Endothelial cell of umbilical vein (primary cell): ENCODE measurements around the gene LARGE1. TPM values are rescaled to one million over a fixed set of nuclear protein-coding genes. Genes with fewer than 3 reads are reported as not detected.

Experiments
- BruUV-seq: library from RNA; stranded (reverse); fragments of 400-500 nt; replicated peaks from 2 replicates; lab custom pipeline; 2021; lab: Mats Ljungman, UMichigan
- CTCF ChIA-PET: fragments of 300-600, 350-600 bp; sonication (Branson Sonifier 250); formaldehyde crosslinking; loops from one replicate; lab custom pipeline; 2021; ENCODE audit warnings: antibody characterized with exemption, inconsistent platforms; lab: Charles Lee
- POLR2A ChIA-PET: fragments of 300-600, 350-600 bp; sonication (Branson Sonifier 250); formaldehyde crosslinking; loops from one replicate; lab custom pipeline; 2021; ENCODE audit warnings: antibody characterized with exemption, inconsistent platforms; lab: Charles Lee
- DNase-seq: peaks from one replicate; pipeline ENCODE4 v3.0.0-alpha.2; 2011; ENCODE audit warnings: low read depth, low spot score
- FAIRE-seq: peaks from 2 replicates; lab custom pipeline; 2011; peaks lifted over from hg19 to GRCh38; lab: Jason Lieb, UNC
- H2AFZ ChIP-seq: 2 replicates; pipeline ENCODE4 v1.6.0; 2012; ENCODE audit warnings: low read depth, low read length, control low read depth, inconsistent platforms
- H3K27ac ChIP-seq: 2 replicates; pipeline ENCODE4 v1.5.1; 2011; ENCODE audit warnings: low read depth, mild to moderate bottlenecking, control low read depth, low read length, moderate library complexity; ENCODE audit not compliant: insufficient read depth
- H3K27me3 ChIP-seq, 2 experiments: 2 replicates each; pipeline versions ENCODE4 v1.6.0 to v1.6.1; 2011; ENCODE audit warnings: low read length in 2 of 2, mixed read lengths in 1 of 2; ENCODE audit not compliant: control insufficient read depth in 2 of 2, insufficient read depth in 2 of 2
- H3K36me3 ChIP-seq, 2 experiments: 2 replicates in 1 of 2; 3 replicates in 1 of 2; pipeline ENCODE4 v1.5.1; 2011; ENCODE audit warnings: low read length in 2 of 2, mild to moderate bottlenecking in 1 of 2, moderate library complexity in 1 of 2; ENCODE audit not compliant: control insufficient read depth in 2 of 2, insufficient read depth in 2 of 2; ENCODE audit errors: extremely low read depth in 1 of 2
- H3K4me1 ChIP-seq: 3 replicates; pipeline ENCODE4 v1.5.1; 2011; ENCODE audit warnings: mild to moderate bottlenecking, low read length; ENCODE audit not compliant: control insufficient read depth, insufficient read depth; ENCODE audit errors: extremely low read depth
- H3K4me2 ChIP-seq: 2 replicates; pipeline ENCODE4 v1.6.1; 2011; ENCODE audit warnings: low read length, control low read depth, mixed read lengths; ENCODE audit not compliant: insufficient read depth
- H3K4me3 ChIP-seq, 3 experiments: fragments of 200-600 bp in 1 of 3; sonication (generic), shearing (Covaris generic) in 1 of 3; replicated peaks in 1 of 3; 2 replicates each; pipeline ENCODE4 v1.5.1; 2011 to 2016; ENCODE audit warnings: control low read depth in 3 of 3, low read length in 3 of 3, mild to moderate bottlenecking in 2 of 3, inconsistent platforms in 1 of 3, low read depth in 1 of 3, moderate library complexity in 1 of 3; ENCODE audit not compliant: insufficient read depth in 1 of 3
- H3K79me2 ChIP-seq: 2 replicates; pipeline ENCODE4 v1.6.0; 2012; ENCODE audit warnings: low read length, inconsistent platforms; ENCODE audit not compliant: control insufficient read depth, insufficient read depth
- H3K9ac ChIP-seq: replicated peaks from 2 replicates; pipeline ENCODE3; 2011; ENCODE audit warnings: low read length, control low read depth; ENCODE audit not compliant: insufficient read depth; ENCODE audit errors: extremely low read depth
- H3K9me1 ChIP-seq: replicated peaks from 3 replicates; pipeline ENCODE4 v1.6.0; 2011; ENCODE audit warnings: mild to moderate bottlenecking, low read length; ENCODE audit not compliant: control insufficient read depth, insufficient read depth; ENCODE audit errors: extremely low read depth
- H3K9me3 ChIP-seq: replicated peaks from 2 replicates; pipeline ENCODE4 v1.5.1; 2012; ENCODE audit warnings: low read length, inconsistent platforms; ENCODE audit not compliant: control insufficient read depth, insufficient read depth
- H4K20me1 ChIP-seq: replicated peaks from 2 replicates; pipeline ENCODE3; 2011; ENCODE audit warnings: mild to moderate bottlenecking, low read length; ENCODE audit not compliant: control insufficient read depth, insufficient read depth; ENCODE audit errors: extremely low read depth
- EZH2 ChIP-seq: IDR thresholded peaks from 2 replicates; pipeline ENCODE4 v1.6.1; 2012; ENCODE audit warnings: borderline replicate concordance, low read depth, mild to moderate bottlenecking, moderate library complexity, low read length, inconsistent platforms; ENCODE audit not compliant: severe bottlenecking
- FOS ChIP-seq: IDR thresholded peaks from 2 replicates; pipeline ENCODE4 v1.6.1; 2011; ENCODE audit warnings: mild to moderate bottlenecking, low read length, moderate library complexity, borderline replicate concordance; ENCODE audit not compliant: insufficient read depth
- GATA2 ChIP-seq: IDR thresholded peaks from 2 replicates; pipeline ENCODE4 v1.7.0; 2011; ENCODE audit warnings: low read depth, mild to moderate bottlenecking, moderate library complexity, mixed read lengths, low read length; ENCODE audit not compliant: insufficient read length, insufficient read depth
- JUN ChIP-seq: IDR thresholded peaks from 2 replicates; pipeline ENCODE4 v1.6.1; 2011; ENCODE audit warnings: borderline replicate concordance, low read depth; ENCODE audit not compliant: insufficient read length, insufficient read depth
- MYC ChIP-seq: IDR thresholded peaks from one replicate; pipeline ENCODE4 v1.6.1; 2011; ENCODE audit warnings: mild to moderate bottlenecking, low read depth, low read length
- POLR2A ChIP-seq: IDR thresholded peaks from 2 replicates; pipeline ENCODE4 v1.6.1; 2012; ENCODE audit warnings: low read depth, mild to moderate bottlenecking, control low read depth, low read length
- POLR2AphosphoS5 ChIP-seq: IDR thresholded peaks from 2 replicates; pipeline ENCODE4 v1.6.1; 2012; ENCODE audit warnings: low read depth, mild to moderate bottlenecking, control low read depth, low read length, moderate library complexity; ENCODE audit not compliant: insufficient read depth
- dilution Hi-C: fragments of 300-500 bp; cut with MboI; formaldehyde crosslinking; loops from one replicate; pipeline ENCODE4 v1.15.0; 2019; ENCODE audit warnings: low sequenced_read_pairs; ENCODE audit not compliant: extremely low pct_ligation_motif_present
- intact Hi-C: fragments of 100-400 bp; cut with micrococcal nuclease; formaldehyde crosslinking; loops from one replicate; pipeline ENCODE4 v1.10.0; 2022
- polyA plus RNA-seq, 4 experiments: library from polyadenylated mRNA; depleted of rRNA in 3 of 4; stranded (reverse) in 3 of 4; unstranded in 1 of 4; fragments of >200 nt; gene quantifications; 2 replicates each; pipeline versions ENCODE4 v1.2.1 to v1.2.3, GENCODE V29; 2011 to 2012; ENCODE audit warnings: missing spikeins in 1 of 4
- total RNA-seq: library from RNA; stranded (reverse); gene quantifications from 2 replicates; pipeline ENCODE4 v1.2.3, GENCODE V29; 2021
- TF ChIP-seq, protein P1 (sequence below): IDR thresholded peaks from 2 replicates; pipeline ENCODE4 v1.6.1; 2011; ENCODE audit not compliant: insufficient read depth, insufficient read length
- TF ChIP-seq, protein P2 (sequence below), 2 donors: IDR thresholded peaks; 1 replicate in 1 of 2; 2 replicates in 1 of 2; pipeline ENCODE4 v1.5.1; 2011; ENCODE audit warnings: low read length in 2 of 2, mild to moderate bottlenecking in 2 of 2, moderate library complexity in 2 of 2, control low read depth in 1 of 2, inconsistent platforms in 1 of 2, low read depth in 1 of 2; ENCODE audit not compliant: insufficient read depth in 1 of 2; ENCODE audit errors: extremely low read depth in 1 of 2

Gene LARGE1
- total and polyA plus RNA-seq, 2 donors (not counting 3 experiments of a cell fraction or from before 2014, with no cell fraction given) = 0.95 to 4.4 TPM

DNA sequence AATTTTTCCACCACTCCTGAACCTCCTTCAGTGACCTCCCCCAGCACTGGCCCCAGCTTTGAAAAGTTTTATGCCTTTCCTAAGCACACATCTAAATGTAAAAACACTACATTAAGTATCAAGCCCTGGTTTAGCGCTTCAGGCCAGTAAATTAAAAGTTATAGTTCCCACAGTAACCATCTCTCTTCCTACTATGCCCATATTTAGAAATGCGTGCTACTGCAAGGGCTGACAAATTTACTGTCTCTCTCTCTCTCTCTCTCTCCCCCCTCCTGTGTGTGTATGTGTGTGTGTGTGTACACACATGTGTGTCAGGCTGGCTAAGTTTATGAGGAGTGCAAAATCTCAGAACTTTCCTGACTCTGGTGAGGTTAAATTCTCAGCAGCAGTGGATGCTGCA, 231.4 kb downstream of the LARGE1 start:
- TF ChIP-seq MYC = no peak
- TF ChIP-seq FOS = no peak
- TF ChIP-seq, protein P1, sequence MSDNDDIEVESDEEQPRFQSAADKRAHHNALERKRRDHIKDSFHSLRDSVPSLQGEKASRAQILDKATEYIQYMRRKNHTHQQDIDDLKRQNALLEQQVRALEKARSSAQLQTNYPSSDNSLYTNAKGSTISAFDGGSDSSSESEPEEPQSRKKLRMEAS = no peak
- TF ChIP-seq POLR2AphosphoS5 = no peak
- no peak for TF ChIP-seq JUN
- TF ChIP-seq POLR2A = no peak
- no peak for TF ChIP-seq GATA2
- TF ChIP-seq EZH2 = no peak
- TF ChIP-seq, protein P2, sequence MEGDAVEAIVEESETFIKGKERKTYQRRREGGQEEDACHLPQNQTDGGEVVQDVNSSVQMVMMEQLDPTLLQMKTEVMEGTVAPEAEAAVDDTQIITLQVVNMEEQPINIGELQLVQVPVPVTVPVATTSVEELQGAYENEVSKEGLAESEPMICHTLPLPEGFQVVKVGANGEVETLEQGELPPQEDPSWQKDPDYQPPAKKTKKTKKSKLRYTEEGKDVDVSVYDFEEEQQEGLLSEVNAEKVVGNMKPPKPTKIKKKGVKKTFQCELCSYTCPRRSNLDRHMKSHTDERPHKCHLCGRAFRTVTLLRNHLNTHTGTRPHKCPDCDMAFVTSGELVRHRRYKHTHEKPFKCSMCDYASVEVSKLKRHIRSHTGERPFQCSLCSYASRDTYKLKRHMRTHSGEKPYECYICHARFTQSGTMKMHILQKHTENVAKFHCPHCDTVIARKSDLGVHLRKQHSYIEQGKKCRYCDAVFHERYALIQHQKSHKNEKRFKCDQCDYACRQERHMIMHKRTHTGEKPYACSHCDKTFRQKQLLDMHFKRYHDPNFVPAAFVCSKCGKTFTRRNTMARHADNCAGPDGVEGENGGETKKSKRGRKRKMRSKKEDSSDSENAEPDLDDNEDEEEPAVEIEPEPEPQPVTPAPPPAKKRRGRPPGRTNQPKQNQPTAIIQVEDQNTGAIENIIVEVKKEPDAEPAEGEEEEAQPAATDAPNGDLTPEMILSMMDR (IDR thresholded peaks at IDR 0.05; ENCODE audit: extremely low read depth in 1 of 2, insufficient read depth in 1 of 2, low read depth in 1 of 2, low read length in 2 of 2) = no peak
- H3K4me2 ChIP-seq = no peak overlapping the region
- dilution Hi-C loops = no loop called here
- no peak overlapping the region for H2AFZ ChIP-seq
- no TSS peak for BruUV-seq
- H3K27me3 ChIP-seq = no peaks in the 10 kb centered on the region
- intact Hi-C loops = no loop called here
- H3K9me1 ChIP-seq = no peaks in the 10 kb centered on the region
- ChIA-PET POLR2A (no interaction called here), CTCF (no interaction called here)
- H3K79me2 ChIP-seq = no peaks in the 10 kb centered on the region
- H3K36me3 ChIP-seq = no peaks in the 10 kb centered on the region
- no peak overlapping the region for H3K27ac ChIP-seq
- H3K9ac ChIP-seq = no peak overlapping the region
- no peaks in the 10 kb centered on the region for H3K4me1 ChIP-seq
- no peak for FAIRE-seq
- no peak for DNase-seq
- H3K9me3 ChIP-seq = peaks cover 13% of the 10 kb centered on the region
- H3K4me3 ChIP-seq = no peak overlapping the region
- no peaks in the 10 kb centered on the region for H4K20me1 ChIP-seq
